SK-MEL-5 (cell line): ENCODE data around the gene NCMAP. TPM values are rescaled to one million over a fixed set of nuclear protein-coding genes. Genes with fewer than 3 reads are reported as not detected.
A peak's percentile ranks its signal among the peaks of the same experiment; 100 is the strongest.

ENCODE experiments used
- DNase-seq: peaks from one replicate; pipeline ENCODE4 v3.0.0-alpha.2; 2016; ENCODE audit warnings: low read depth, low spot score
- in situ Hi-C: cut with HindIII; loops from 2 replicates; pipeline ENCODE4 v1.10.0; 2016; ENCODE audit warnings: low sequenced_read_pairs, high pct_unique_total_duplicates, low pct_unique_long_range_greater_than_20kb
- total RNA-seq: library from RNA; depleted of rRNA; stranded (reverse); fragments of >200 nt; shearing (Covaris generic); gene quantifications from 2 replicates; pipeline ENCODE4 v1.2.3, GENCODE V29; 2014

NCMAP gene
- total RNA-seq, 1 experiment from 2014 or later: not detected

GRCh38 chr1:24589200-24589599, 33.3 kb downstream of the NCMAP start:
- DNase-seq: no peak
- in situ Hi-C loops: no loop called here

- in situ Hi-C loops: no loop called here
Observed at GRCh38 chr1:24591781-24592180, 35.9 kb downstream of the NCMAP start.

GRCh38 chr1:24594328-24594598, 38.4 kb downstream of the NCMAP start:
- DNase-seq: no peak
- in situ Hi-C loops: no loop called here

More at GRCh38 chr1:24591781-24592180, 35.9 kb downstream of the NCMAP start:
- DNase-seq: no peak

GRCh38 chr1:24596401-24596880, 40.6 kb downstream of the NCMAP start:
- in situ Hi-C loops: no loop called here
- no peak for DNase-seq

- in situ Hi-C loops: no loop called here
- DNase-seq: no peak
Observed at GRCh38 chr1:24599265-24599664, 43.4 kb downstream of the NCMAP start.

- in situ Hi-C loops: no loop called here
- DNase-seq: no peak
Observed at GRCh38 chr1:24600551-24600950, 44.7 kb downstream of the NCMAP start.

GRCh38 chr1:24605534-24606295, 49.8 kb downstream of the NCMAP start:
- DNase-seq: no peak
- in situ Hi-C loops: no loop called here

GRCh38 chr1:24606296-24606605, 50.4 kb downstream of the NCMAP start:
- in situ Hi-C loops: no loop called here
- no peak for DNase-seq

GRCh38 chr1:24606621-24607020, 50.7 kb downstream of the NCMAP start:
- in situ Hi-C loops: no loop called here
- DNase-seq: no peak

GRCh38 chr1:24609949-24610517, 54.1 kb downstream of the NCMAP start:
- no peak for DNase-seq
- in situ Hi-C loops: no loop called here

- peak; percentile 95 for DNase-seq
- in situ Hi-C loops: no loop called here
Observed at GRCh38 chr1:24619376-24619775, 63.5 kb downstream of the NCMAP start.

- in situ Hi-C loops: no loop called here
- DNase-seq: no peak
Observed at GRCh38 chr1:24620678-24621077, 64.8 kb downstream of the NCMAP start.

GRCh38 chr1:24621121-24621520, 65.2 kb downstream of the NCMAP start:
- no peak for DNase-seq
- in situ Hi-C loops: no loop called here

GRCh38 chr1:24622218-24622617, 66.3 kb downstream of the NCMAP start:
- in situ Hi-C loops: no loop called here
- no peak for DNase-seq

GRCh38 chr1:24632832-24633175, 76.9 kb downstream of the NCMAP start:
- in situ Hi-C loops: no loop called here

GRCh38 chr1:24635195-24635843, 79.4 kb downstream of the NCMAP start:
- DNase-seq: peak; percentile 88
- in situ Hi-C loops: no loop called here

More at GRCh38 chr1:24632832-24633175, 76.9 kb downstream of the NCMAP start:
- no peak for DNase-seq

- in situ Hi-C loops: no loop called here
- no peak for DNase-seq
Observed at GRCh38 chr1:24636661-24637357, 80.9 kb downstream of the NCMAP start.

GRCh38 chr1:24639094-24639493, 83.2 kb downstream of the NCMAP start:
- no peak for DNase-seq
- in situ Hi-C loops: no loop called here

GRCh38 chr1:24639881-24640280, 84.0 kb downstream of the NCMAP start:
- in situ Hi-C loops: no loop called here
- no peak for DNase-seq
